ENCODE data around the gene RICTOR. TPM values are rescaled to one million over a fixed set of nuclear protein-coding genes. Genes with fewer than 3 reads are reported as not detected.

Gene RICTOR
- total and polyA plus RNA-seq, 2 donors = 16.7 to 30.1 TPM

- Histone ChIP-seq H3K4me1 (ENCODE audit: control insufficient read depth in 2 of 2, insufficient read depth in 2 of 2, low read length in 2 of 2) (no peaks in the 10 kb centered on the region), H3K27ac (ENCODE audit: low read depth in 1 of 2, low read length in 1 of 2) (no peak overlapping the region)
- 93% methylated on average over 2 of the region's 2 CpGs for WGBS
Observed at GRCh38 chr5:39080168-39080567, 6.0 kb upstream of the RICTOR start.

GRCh38 chr5:39079147-39079546 is 4.9 kb upstream of the RICTOR start:
- 56% methylated on average over 2 of the region's 2 CpGs for WGBS
- DNase-seq (ENCODE audit: low read depth in 6 of 9, low spot score in 9 of 9) = no peak
- no peaks in the 10 kb centered on the region for H3K4me1 ChIP-seq (ENCODE audit: control insufficient read depth in 2 of 2, insufficient read depth in 2 of 2, low read length in 2 of 2)
- H3K9me3 ChIP-seq (ENCODE audit: control insufficient read depth in 2 of 2, insufficient read depth in 1 of 2, low read length in 1 of 2) = no peaks in the 10 kb centered on the region
- no peak overlapping the region for H3K4me3 ChIP-seq (ENCODE audit: low read length in 2 of 2)
- no peaks in the 10 kb centered on the region for H3K36me3 ChIP-seq (ENCODE audit: control insufficient read depth in 2 of 2, insufficient read depth in 2 of 2, low read length in 1 of 2)
- no peak overlapping the region for H3K27ac ChIP-seq (ENCODE audit: low read depth in 1 of 2, low read length in 1 of 2)
- no peaks in the 10 kb centered on the region for H3K27me3 ChIP-seq (ENCODE audit: control insufficient read depth in 2 of 2, insufficient read depth in 1 of 2, low read length in 1 of 2)

More at GRCh38 chr5:39080168-39080567, 6.0 kb upstream of the RICTOR start:
- H3K9me3 ChIP-seq (ENCODE audit: control insufficient read depth in 2 of 2, insufficient read depth in 1 of 2, low read length in 1 of 2) = no peaks in the 10 kb centered on the region
- DNase-seq (ENCODE audit: low read depth in 6 of 9, low spot score in 9 of 9) = no peak
- no peak overlapping the region for H3K4me3 ChIP-seq (ENCODE audit: low read length in 2 of 2)
- no peaks in the 10 kb centered on the region for H3K27me3 ChIP-seq (ENCODE audit: control insufficient read depth in 2 of 2, insufficient read depth in 1 of 2, low read length in 1 of 2)
- H3K36me3 ChIP-seq (ENCODE audit: control insufficient read depth in 2 of 2, insufficient read depth in 2 of 2, low read length in 1 of 2) = no peaks in the 10 kb centered on the region

- Histone ChIP-seq H3K9me3 (ENCODE audit: control insufficient read depth in 2 of 2, insufficient read depth in 1 of 2, low read length in 1 of 2) (no peaks in the 10 kb centered on the region), H3K4me1 (ENCODE audit: control insufficient read depth in 2 of 2, insufficient read depth in 2 of 2, low read length in 2 of 2) (no peaks in the 10 kb centered on the region), H3K27ac (ENCODE audit: low read depth in 1 of 2, low read length in 1 of 2) (no peak overlapping the region), H3K4me3 (ENCODE audit: low read length in 2 of 2) (no peak overlapping the region), H3K27me3 (ENCODE audit: control insufficient read depth in 2 of 2, insufficient read depth in 1 of 2, low read length in 1 of 2) (no peaks in the 10 kb centered on the region), H3K36me3 (ENCODE audit: control insufficient read depth in 2 of 2, insufficient read depth in 2 of 2, low read length in 1 of 2) (no peaks in the 10 kb centered on the region)
- 13% methylated on average over 6 of the region's 6 CpGs for WGBS
- DNase-seq (ENCODE audit: low read depth in 6 of 9, low spot score in 9 of 9) = peak in 1 of 9 donors; percentile 25
Observed at GRCh38 chr5:39076757-39077728, 2.8 kb upstream of the RICTOR start.

GRCh38 chr5:39076101-39076756 is 2.0 kb upstream of the RICTOR start:
- Histone ChIP-seq H3K4me3 (ENCODE audit: low read length in 2 of 2) (no peak overlapping the region), H3K36me3 (ENCODE audit: control insufficient read depth in 2 of 2, insufficient read depth in 2 of 2, low read length in 1 of 2) (no peaks in the 10 kb centered on the region), H3K27me3 (ENCODE audit: control insufficient read depth in 2 of 2, insufficient read depth in 1 of 2, low read length in 1 of 2) (no peaks in the 10 kb centered on the region), H3K27ac (ENCODE audit: low read depth in 1 of 2, low read length in 1 of 2) (no peak overlapping the region), H3K4me1 (ENCODE audit: control insufficient read depth in 2 of 2, insufficient read depth in 2 of 2, low read length in 2 of 2) (no peaks in the 10 kb centered on the region), H3K9me3 (ENCODE audit: control insufficient read depth in 2 of 2, insufficient read depth in 1 of 2, low read length in 1 of 2) (no peaks in the 10 kb centered on the region)
- no peak for DNase-seq (ENCODE audit: low read depth in 6 of 9, low spot score in 9 of 9)
- WGBS = 76% methylated on average over 6 of the region's 6 CpGs

GRCh38 chr5:39073767-39074016 is 507 bp downstream of the RICTOR start:
- Histone ChIP-seq H3K27ac (ENCODE audit: low read depth in 1 of 2, low read length in 1 of 2) (peak overlapping the region; percentile 93 to 99), H3K36me3 (ENCODE audit: control insufficient read depth in 2 of 2, insufficient read depth in 2 of 2, low read length in 1 of 2) (peaks cover 0 to 7% of the 10 kb centered on the region in 2 donors), H3K27me3 (ENCODE audit: control insufficient read depth in 2 of 2, insufficient read depth in 1 of 2, low read length in 1 of 2) (no peaks in the 10 kb centered on the region), H3K9me3 (ENCODE audit: control insufficient read depth in 2 of 2, insufficient read depth in 1 of 2, low read length in 1 of 2) (no peaks in the 10 kb centered on the region), H3K4me3 (ENCODE audit: low read length in 2 of 2) (peak overlapping the region; percentile 83 to 99), H3K4me1 (ENCODE audit: control insufficient read depth in 2 of 2, insufficient read depth in 2 of 2, low read length in 2 of 2) (no peaks in the 10 kb centered on the region)
- no peak for DNase-seq (ENCODE audit: low read depth in 6 of 9, low spot score in 9 of 9)
- WGBS = under 1% methylated on average over 29 of the region's 29 CpGs

GRCh38 chr5:39072925-39073766 is 1.1 kb downstream of the RICTOR start:
- no peaks in the 10 kb centered on the region for H3K9me3 ChIP-seq (ENCODE audit: control insufficient read depth in 2 of 2, insufficient read depth in 1 of 2, low read length in 1 of 2)
- H3K4me3 ChIP-seq (ENCODE audit: low read length in 2 of 2) = peak overlapping the region; percentile 83 to 99
- peak; percentile 44 to 83 (median 62) for DNase-seq (ENCODE audit: low read depth in 6 of 9, low spot score in 9 of 9)
- WGBS = 3% methylated on average over 27 of the region's 27 CpGs
- H3K4me1 ChIP-seq (ENCODE audit: control insufficient read depth in 2 of 2, insufficient read depth in 2 of 2, low read length in 2 of 2) = no peaks in the 10 kb centered on the region
- no peaks in the 10 kb centered on the region for H3K27me3 ChIP-seq (ENCODE audit: control insufficient read depth in 2 of 2, insufficient read depth in 1 of 2, low read length in 1 of 2)
- peaks cover 0 to 9% of the 10 kb centered on the region in 2 donors for H3K36me3 ChIP-seq (ENCODE audit: control insufficient read depth in 2 of 2, insufficient read depth in 2 of 2, low read length in 1 of 2)
- H3K27ac ChIP-seq (ENCODE audit: low read depth in 1 of 2, low read length in 1 of 2) = peak overlapping the region; percentile 93 to 99

- WGBS = 97% methylated on average over 3 of the region's 3 CpGs
- H3K9me3 ChIP-seq (ENCODE audit: control insufficient read depth in 2 of 2, insufficient read depth in 1 of 2, low read length in 1 of 2) = peaks cover 2 to 11% of the 10 kb centered on the region in 2 donors
- H3K27me3 ChIP-seq (ENCODE audit: control insufficient read depth in 2 of 2, insufficient read depth in 1 of 2, low read length in 1 of 2) = no peaks in the 10 kb centered on the region
- DNase-seq (ENCODE audit: low read depth in 6 of 9, low spot score in 9 of 9) = no peak
- H3K4me3 ChIP-seq (ENCODE audit: low read length in 2 of 2) = no peak overlapping the region
- peaks cover 15 to 34% of the 10 kb centered on the region in 2 donors for H3K36me3 ChIP-seq (ENCODE audit: control insufficient read depth in 2 of 2, insufficient read depth in 2 of 2, low read length in 1 of 2)
- no peak overlapping the region for H3K27ac ChIP-seq (ENCODE audit: low read depth in 1 of 2, low read length in 1 of 2)
- no peaks in the 10 kb centered on the region for H3K4me1 ChIP-seq (ENCODE audit: control insufficient read depth in 2 of 2, insufficient read depth in 2 of 2, low read length in 2 of 2)
Observed at GRCh38 chr5:39068099-39068498, 6.1 kb downstream of the RICTOR start.

GRCh38 chr5:39064450-39064849 is 9.7 kb downstream of the RICTOR start:
- Histone ChIP-seq H3K27ac (ENCODE audit: low read depth in 1 of 2, low read length in 1 of 2) (no peak overlapping the region), H3K9me3 (ENCODE audit: control insufficient read depth in 2 of 2, insufficient read depth in 1 of 2, low read length in 1 of 2) (peaks cover 2 to 11% of the 10 kb centered on the region in 2 donors), H3K36me3 (ENCODE audit: control insufficient read depth in 2 of 2, insufficient read depth in 2 of 2, low read length in 1 of 2) (peaks cover 15 to 28% of the 10 kb centered on the region in 2 donors), H3K4me3 (ENCODE audit: low read length in 2 of 2) (no peak overlapping the region), H3K4me1 (ENCODE audit: control insufficient read depth in 2 of 2, insufficient read depth in 2 of 2, low read length in 2 of 2) (no peaks in the 10 kb centered on the region), H3K27me3 (ENCODE audit: control insufficient read depth in 2 of 2, insufficient read depth in 1 of 2, low read length in 1 of 2) (no peaks in the 10 kb centered on the region)
- no peak for DNase-seq (ENCODE audit: low read depth in 6 of 9, low spot score in 9 of 9)
- WGBS = 96% methylated on average over 3 of the region's 3 CpGs
